Prostate gland (tissue), 2 donors: ENCODE data around the gene XIRP1. TPM values are rescaled to one million over a fixed set of nuclear protein-coding genes. Genes with fewer than 3 reads are reported as not detected.

Experiments used
- DNase-seq: peaks from one replicate; pipeline ENCODE4 v3.0.0-alpha.2; 2019; ENCODE audit warnings: low spot score
- H3K27ac ChIP-seq, 2 donors: fragments of 200-600 bp; sonication (generic); 2 replicates each; pipeline ENCODE4 v1.5.1; 2017 to 2019
- H3K27me3 ChIP-seq: fragments of 200-600 bp; sonication (generic); replicated peaks from 2 replicates; pipeline ENCODE4 v1.5.1; 2019; ENCODE audit not compliant: insufficient read depth
- H3K36me3 ChIP-seq, 2 donors: fragments of 200-600 bp; sonication (generic); 1 replicate in 1 of 2; 2 replicates in 1 of 2; pipeline versions ENCODE4 v1.5.1 to v1.8.1; 2017 to 2019
- H3K4me1 ChIP-seq: fragments of 200-600 bp; sonication (generic); replicated peaks from 2 replicates; pipeline ENCODE4 v1.5.1; 2019
- H3K4me3 ChIP-seq, 2 donors: fragments of 200-600 bp; sonication (generic); 2 replicates each; pipeline ENCODE4 v1.5.1; 2017 to 2019
- H3K9me3 ChIP-seq: fragments of 200-600 bp; sonication (generic); 2 replicates; pipeline ENCODE4 v1.5.1; 2017
- CTCF ChIP-seq, 4 experiments: fragments of 200-600 bp in 2 of 4; fragments of 450-650 bp in 2 of 4; sonication (generic) in 2 of 4; IDR thresholded peaks; 1 replicate in 3 of 4; 2 replicates in 1 of 4; pipeline ENCODE4 v1.5.1; 2016 to 2019; ENCODE audit warnings: antibody characterized with exemption in 4 of 4, mild to moderate bottlenecking in 2 of 4, moderate library complexity in 2 of 4
- POLR2A ChIP-seq: fragments of 450-650 bp; IDR thresholded peaks from one replicate; pipeline ENCODE4 v1.6.1; 2016; ENCODE audit warnings: antibody characterized with exemption, mild to moderate bottlenecking
- POLR2AphosphoS5 ChIP-seq: sonication (generic); formaldehyde crosslinking; IDR thresholded peaks from one replicate; pipeline ENCODE4 v1.6.1; 2017; ENCODE audit warnings: antibody characterized with exemption
- WGBS: methylation state at CpG from one replicate; pipeline ENCODE4 v1.1.5; 2018; 5-methylcytosine and 5-hydroxymethylcytosine counted together
- intact Hi-C: fragments of 100-400 bp; cut with DNase I; formaldehyde crosslinking; loops from one replicate; pipeline ENCODE4 v1.14.2; 2022
- total RNA-seq, 2 donors: library from RNA; depleted of rRNA; stranded (reverse); fragments of >200 nt; gene quantifications; one replicate each; pipeline ENCODE4 v1.1.0, GENCODE V29; 2016

Gene XIRP1
- total RNA-seq, 2 donors from 2014 or later = 0.40 to 2.2 TPM

GRCh38 chr3:39184968-39185285 is 7.5 kb downstream of the XIRP1 start:
- TF ChIP-seq POLR2A (no peak), POLR2AphosphoS5 (no peak)
- H3K4me1 ChIP-seq = no peaks in the 10 kb centered on the region
- WGBS = 94% methylated on average over 3 of the region's 4 CpGs
- no peak overlapping the region for H3K4me3 ChIP-seq
- H3K36me3 ChIP-seq = no peaks in the 10 kb centered on the region
- intact Hi-C loops = loop anchor here (5.0 to 10.0 kb wide), 2 partner anchors 78 to 200 kb away; partner anchors contain the start of genes GORASP1, SLC25A38 and TTC21A
- no peak for DNase-seq
- no peaks in the 10 kb centered on the region for H3K27me3 ChIP-seq
- H3K27ac ChIP-seq = no peak overlapping the region
- no peaks in the 10 kb centered on the region for H3K9me3 ChIP-seq

GRCh38 chr3:39184081-39184967 is 8.1 kb downstream of the XIRP1 start:
- intact Hi-C loops = loop anchor here (10.0 kb wide), 1 partner anchor 200 kb away; the partner anchor contains the start of gene SLC25A38
- DNase-seq = no peak

GRCh38 chr3:39183211-39184080 is 8.9 kb downstream of the XIRP1 start:
- intact Hi-C loops = loop anchor here (10.0 kb wide), 1 partner anchor 201 kb away; the partner anchor contains the start of gene SLC25A38
- peak overlapping the region; percentile 93 to 94 for H3K27ac ChIP-seq
- H3K9me3 ChIP-seq = no peaks in the 10 kb centered on the region
- H3K27me3 ChIP-seq = no peaks in the 10 kb centered on the region
- H3K4me3 ChIP-seq = no peak overlapping the region
- H3K36me3 ChIP-seq = no peaks in the 10 kb centered on the region
- no peak for TF ChIP-seq POLR2A
- TF ChIP-seq POLR2AphosphoS5 = no peak
- no peak for TF ChIP-seq CTCF (IDR thresholded peaks at IDR 0.05)
- no peak for DNase-seq
- H3K4me1 ChIP-seq = no peaks in the 10 kb centered on the region
- WGBS = 78% methylated on average over 10 of the region's 12 CpGs

More at GRCh38 chr3:39184081-39184967, 8.1 kb downstream of the XIRP1 start:
- H3K9me3 ChIP-seq = no peaks in the 10 kb centered on the region
- no peaks in the 10 kb centered on the region for H3K36me3 ChIP-seq
- no peak overlapping the region for H3K27ac ChIP-seq
- H3K4me1 ChIP-seq = no peaks in the 10 kb centered on the region
- WGBS = 89% methylated on average over 9 of the region's 12 CpGs
- H3K4me3 ChIP-seq = no peak overlapping the region
- TF ChIP-seq POLR2A = no peak
- TF ChIP-seq POLR2AphosphoS5 = no peak
- no peak for TF ChIP-seq CTCF (IDR thresholded peaks at IDR 0.05)
- no peaks in the 10 kb centered on the region for H3K27me3 ChIP-seq

GRCh38 chr3:39181408-39182335 is 10.7 kb downstream of the XIRP1 start:
- intact Hi-C loops = loop anchor here (10.0 kb wide), 1 partner anchor 203 kb away; the partner anchor contains the start of gene SLC25A38
- Histone ChIP-seq H3K36me3 (no peaks in the 10 kb centered on the region), H3K27me3 (no peaks in the 10 kb centered on the region), H3K27ac (peak overlapping the region; percentile 93 to 94), H3K4me1 (peaks cover 4% of the 10 kb centered on the region), H3K4me3 (no peak overlapping the region), H3K9me3 (no peaks in the 10 kb centered on the region)
- no peak for DNase-seq
- TF ChIP-seq CTCF (IDR thresholded peaks at IDR 0.05) (no peak), POLR2A (no peak), POLR2AphosphoS5 (no peak)
- WGBS = 67% methylated on average over 7 of the region's 7 CpGs
